Measurements from ENCODE around the gene C8G. TPM values are rescaled to one million over a fixed set of nuclear protein-coding genes. Genes with fewer than 3 reads are reported as not detected.
A peak's percentile ranks its signal among the peaks of the same experiment; 100 is the strongest.

Gene C8G
- total and polyA plus RNA-seq, 2 of the 8 experiments (the other 6 are each of a cell fraction or from before 2014, with no cell fraction given) = 0.62 to 0.80 TPM

- no peak overlapping the region for H3K9ac ChIP-seq (replicated peaks in 1 of 4; ENCODE audit: extremely low read depth in 1 of 4, low read depth in 3 of 4, low read length in 3 of 4)
- CTCF ChIA-PET (ENCODE audit: partially characterized antibody) = interaction anchor here (0.6 to 6.3 kb wide), 11 partner anchors 11 to 385 kb away, joined by 3 to 31 read pairs (median 5); partner anchors contain the start of gene NPDC1
- peaks cover 6% of the 10 kb centered on the region in 2 experiments; a peak in 2 of 4 replicates for H3K9me3 ChIP-seq (ENCODE audit: insufficient read depth in 2 of 2, low read depth in 1 of 2, low read length in 1 of 2)
- no peak overlapping the region for H2BK5ac ChIP-seq (ENCODE audit: low read depth, low read length)
- H2AFZ ChIP-seq (ENCODE audit: low read length) = no peak overlapping the region
- H2BK12ac ChIP-seq (ENCODE audit: low read depth, low read length) = no peak overlapping the region
- no peaks in the 10 kb centered on the region for H3K79me2 ChIP-seq (ENCODE audit: control insufficient read depth in 1 of 2, insufficient read depth in 2 of 2, low read length in 2 of 2)
- H2BK120ac ChIP-seq (replicated peaks; ENCODE audit: low read depth, low read length) = no peak overlapping the region
- no peak overlapping the region for H3K4ac ChIP-seq (replicated peaks; ENCODE audit: insufficient read length, low read depth, low read length)
- H3K23me2 ChIP-seq (ENCODE audit: low read depth, low read length) = peaks cover 18% of the 10 kb centered on the region
- WGBS, 2 experiments (ENCODE audit: extremely low coverage in 1 of 2, insufficient coverage in 1 of 2, insufficient read length in 1 of 2, insufficient replicate concordance in 2 of 2, low coverage in 1 of 2, low lambda C conversion rate in 2 of 2, missing lambda C conversion rate in 1 of 2) = 92% methylated on average over 4 of the region's 4 CpGs; no CpG with 5 or more reads in 1 of the 2 experiments
- no peak for DNase-seq (ENCODE audit: low read depth in 1 of 2, low spot score in 2 of 2)
- H3K23ac ChIP-seq (ENCODE audit: insufficient read length) = no peak overlapping the region
- H4K91ac ChIP-seq (replicated peaks; ENCODE audit: insufficient read length, low read length) = no peak overlapping the region
- POLR2A ChIA-PET (ENCODE audit: partially characterized antibody) = interaction anchor here (1.2 kb wide), 1 partner anchor 152 kb away, joined by 3 read pairs; no protein-coding TSS in a partner anchor
- 0 out of 8 replicates have a peak, but pooled peaks cover 0 to under 1% (median 0%) of the 10 kb centered on the region in 4 experiments for H3K36me3 ChIP-seq (ENCODE audit: control insufficient read depth in 2 of 4, insufficient read depth in 4 of 4, low read length in 3 of 4)
- H2BK15ac ChIP-seq (ENCODE audit: low read length) = 0 out of 2 replicates have a peak overlapping the region, but pooled peaks have one; percentile 29
- H4K5ac ChIP-seq (ENCODE audit: insufficient read length, low read depth, low read length) = no peak overlapping the region
- no peak overlapping the region for H3K27ac ChIP-seq (ENCODE audit: low read depth, low read length)
- no peak overlapping the region for H4K8ac ChIP-seq (ENCODE audit: extremely low read depth, insufficient read depth, low read length)
- H3K4me3 ChIP-seq (ENCODE audit: extremely low read depth in 1 of 4, insufficient read depth in 2 of 4, low read depth in 3 of 4, low read length in 4 of 4) = no peak overlapping the region
- peaks cover 0 to 3% of the 10 kb centered on the region in 2 experiments for H4K20me1 ChIP-seq (replicated peaks in 1 of 2; ENCODE audit: control insufficient read depth in 1 of 2, insufficient read depth in 2 of 2, low read length in 2 of 2)
- no peak for FAIRE-seq
- H3K27me3 ChIP-seq (replicated peaks in 1 of 4; ENCODE audit: control insufficient read depth in 3 of 4, extremely low read depth in 1 of 4, insufficient read depth in 3 of 4, low read length in 3 of 4) = peaks cover 13 to 45% (median 40%) of the 10 kb centered on the region in 4 experiments
- no peak overlapping the region for H3K56ac ChIP-seq (replicated peaks; ENCODE audit: insufficient read length, low read depth, low read length)
- H2BK20ac ChIP-seq (ENCODE audit: low read length) = no peak overlapping the region
- H3K4me2 ChIP-seq (ENCODE audit: insufficient read depth in 1 of 2, low read depth in 2 of 2, low read length in 2 of 2) = no peak overlapping the region
- no peak overlapping the region for H3K18ac ChIP-seq (ENCODE audit: extremely low read depth, low read length)
- H3K4me1 ChIP-seq (replicated peaks in 1 of 4; ENCODE audit: control insufficient read depth in 3 of 4, insufficient read depth in 4 of 4, low read length in 3 of 4) = peaks cover 0 to 8% (median 5%) of the 10 kb centered on the region in 4 experiments; a peak in 4 of 7 replicates
- H3K14ac ChIP-seq (ENCODE audit: insufficient read length) = no peak overlapping the region
- H3K79me1 ChIP-seq (ENCODE audit: low read depth, low read length) = no peaks in the 10 kb centered on the region
- no peak overlapping the region for H2AK5ac ChIP-seq (ENCODE audit: low read depth, low read length)
- TF ChIP-seq POLR2AphosphoS5 (IDR thresholded peaks at IDR 0.05; ENCODE audit: low read depth, low read length) (no peak), ATF3 (IDR thresholded peaks at IDR 0.05; ENCODE audit: insufficient read depth, low read depth, low read length) (no peak), ATF2 (IDR thresholded peaks at IDR 0.05; ENCODE audit: low read length) (no peak), SP2 (IDR thresholded peaks at IDR 0.05; ENCODE audit: low read length) (no peak), CTCF (IDR thresholded peaks at IDR 0.05; ENCODE audit: control extremely low read depth in 1 of 3, insufficient read depth in 1 of 3, low read depth in 1 of 3, low read length in 3 of 3) (no peak), TBP (IDR thresholded peaks at IDR 0.05; ENCODE audit: low read depth, low read length) (no peak), SUZ12 (IDR thresholded peaks at IDR 0.05; ENCODE audit: low read length) (no peak), GTF2F1 (IDR thresholded peaks at IDR 0.05; ENCODE audit: borderline replicate concordance, low read depth, low read length) (no peak)
Observed at GRCh38 chr9:136988872-136989271, 43.8 kb downstream of the C8G start.
